ENCODE measurements around the gene NF1.

DNA sequence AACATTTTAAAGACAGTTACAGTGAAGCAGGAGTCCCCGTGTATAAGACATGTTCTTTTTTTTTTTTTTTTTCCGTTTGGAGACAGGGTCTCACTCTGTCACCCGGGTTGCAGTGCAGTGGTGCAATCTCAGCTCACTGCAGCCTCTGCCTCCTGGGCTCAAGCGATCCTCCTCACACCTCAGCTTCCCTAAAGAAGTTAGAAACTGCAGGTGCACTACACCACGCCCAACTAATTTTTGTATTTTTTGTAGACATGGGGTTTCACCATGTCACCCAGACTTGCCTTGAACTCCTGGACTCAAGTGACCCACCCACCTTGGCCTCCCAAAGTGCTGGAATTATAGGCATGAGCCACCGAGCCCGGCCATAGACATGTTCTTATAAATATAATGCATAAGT lies 216.1 kb downstream of the NF1 start:
- TF ChIP-seq, protein P1, sequence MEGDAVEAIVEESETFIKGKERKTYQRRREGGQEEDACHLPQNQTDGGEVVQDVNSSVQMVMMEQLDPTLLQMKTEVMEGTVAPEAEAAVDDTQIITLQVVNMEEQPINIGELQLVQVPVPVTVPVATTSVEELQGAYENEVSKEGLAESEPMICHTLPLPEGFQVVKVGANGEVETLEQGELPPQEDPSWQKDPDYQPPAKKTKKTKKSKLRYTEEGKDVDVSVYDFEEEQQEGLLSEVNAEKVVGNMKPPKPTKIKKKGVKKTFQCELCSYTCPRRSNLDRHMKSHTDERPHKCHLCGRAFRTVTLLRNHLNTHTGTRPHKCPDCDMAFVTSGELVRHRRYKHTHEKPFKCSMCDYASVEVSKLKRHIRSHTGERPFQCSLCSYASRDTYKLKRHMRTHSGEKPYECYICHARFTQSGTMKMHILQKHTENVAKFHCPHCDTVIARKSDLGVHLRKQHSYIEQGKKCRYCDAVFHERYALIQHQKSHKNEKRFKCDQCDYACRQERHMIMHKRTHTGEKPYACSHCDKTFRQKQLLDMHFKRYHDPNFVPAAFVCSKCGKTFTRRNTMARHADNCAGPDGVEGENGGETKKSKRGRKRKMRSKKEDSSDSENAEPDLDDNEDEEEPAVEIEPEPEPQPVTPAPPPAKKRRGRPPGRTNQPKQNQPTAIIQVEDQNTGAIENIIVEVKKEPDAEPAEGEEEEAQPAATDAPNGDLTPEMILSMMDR (IDR thresholded peaks at IDR 0.05): no peak
- TF ChIP-seq POLR2A (IDR thresholded peaks at IDR 0.05): no peak

All from sigmoid colon (tissue), 3 donors.